Fibroblast of lung (primary cell): ENCODE results near the gene PPIP5K1. TPM values are rescaled to one million over a fixed set of nuclear protein-coding genes. Genes with fewer than 3 reads are reported as not detected.
A peak's percentile ranks its signal among the peaks of the same experiment; 100 is the strongest.
"Not testable (repeated sequence)": the region's sequence is repeated elsewhere in the genome, so short reads cannot be mapped to it uniquely, and the experiment has no call there.

Experiments used
- DNase-seq, 2 donors: peaks; one replicate each; pipeline versions ENCODE4 v3.0.0 to v3.0.0-alpha.2; 2010; ENCODE audit warnings: low read depth in 2 of 2
- H2AFZ ChIP-seq: 2 replicates; pipeline ENCODE4 v1.5.1; 2012; ENCODE audit warnings: low read length, control low read depth, inconsistent platforms
- H3K27ac ChIP-seq: 2 replicates; pipeline ENCODE4 v1.5.1; 2011; ENCODE audit warnings: low read length, control low read depth; ENCODE audit not compliant: insufficient read depth
- H3K27me3 ChIP-seq: 2 replicates; pipeline ENCODE4 v1.5.1; 2011; ENCODE audit warnings: mild to moderate bottlenecking, low read length; ENCODE audit not compliant: control insufficient read depth, insufficient read depth
- H3K36me3 ChIP-seq: 2 replicates; pipeline ENCODE4 v1.5.1; 2011; ENCODE audit warnings: low read length; ENCODE audit not compliant: control insufficient read depth, insufficient read depth
- H3K4me1 ChIP-seq: 2 replicates; pipeline ENCODE4 v1.5.1; 2011; ENCODE audit warnings: low read length; ENCODE audit not compliant: control insufficient read depth, insufficient read depth; ENCODE audit errors: extremely low read depth
- H3K4me2 ChIP-seq: 2 replicates; pipeline ENCODE4 v1.5.1; 2011; ENCODE audit warnings: low read length, control low read depth; ENCODE audit not compliant: insufficient read depth; ENCODE audit errors: extremely low read depth
- H3K4me3 ChIP-seq, 4 experiments: fragments of 200-600 bp in 1 of 4; sonication (generic) in 1 of 4; replicated peaks in 1 of 4; 2 replicates each; pipeline ENCODE4 v1.5.1; 2011 to 2016; ENCODE audit warnings: low read length in 4 of 4, low read depth in 3 of 4, mild to moderate bottlenecking in 3 of 4, control low read depth in 2 of 4, inconsistent platforms in 1 of 4, mixed read lengths in 1 of 4; ENCODE audit not compliant: insufficient read depth in 1 of 4; ENCODE audit errors: control extremely low read depth in 1 of 4
- H3K79me2 ChIP-seq: 2 replicates; pipeline ENCODE4 v1.5.1; 2012; ENCODE audit warnings: mild to moderate bottlenecking, low read length, inconsistent platforms; ENCODE audit not compliant: control insufficient read depth, insufficient read depth
- H3K9ac ChIP-seq: 2 replicates; pipeline ENCODE4 v1.5.1; 2011; ENCODE audit warnings: mild to moderate bottlenecking, low read length, control low read depth; ENCODE audit not compliant: insufficient read depth
- H3K9me3 ChIP-seq: 2 replicates; pipeline ENCODE4 v1.5.1; 2012; ENCODE audit warnings: low read depth, low read length; ENCODE audit not compliant: control insufficient read depth, insufficient read depth
- H4K20me1 ChIP-seq: 2 replicates; pipeline ENCODE4 v1.5.1; 2011; ENCODE audit warnings: low read length; ENCODE audit not compliant: control insufficient read depth, insufficient read depth; ENCODE audit errors: extremely low read depth
- polyA plus RNA-seq, 2 donors: library from polyadenylated mRNA; depleted of rRNA in 1 of 2; stranded (reverse) in 1 of 2; unstranded in 1 of 2; fragments of >200 nt; gene quantifications; 2 replicates each; pipeline ENCODE4 v1.2.1, GENCODE V29; 2011 to 2012; ENCODE audit warnings: missing spikeins in 1 of 2
- total RNA-seq: library from RNA; depleted of rRNA; stranded (reverse); fragments of >200 nt; gene quantifications from 2 replicates; pipeline ENCODE4 v1.2.1, GENCODE V29; 2014

The PPIP5K1 gene
- total and polyA plus RNA-seq, 2 donors (not counting 1 experiment from before 2014, with no cell fraction given), result 19.6 to 40.8 TPM

- not testable (repeated sequence) for H3K4me3 ChIP-seq, H3K36me3 ChIP-seq, H3K4me1 ChIP-seq, H2AFZ ChIP-seq, H3K79me2 ChIP-seq, DNase-seq, H3K27ac ChIP-seq, H3K4me2 ChIP-seq, H3K9me3 ChIP-seq, H3K27me3 ChIP-seq, H4K20me1 ChIP-seq, H3K9ac ChIP-seq
Measured at GRCh38 chr15:43618700-43619099, 28.7 kb upstream of the PPIP5K1 start, which contains the start of gene STRC. Gene STRC (minus strand): TSS chr15:43618800. CDS start chr15:43618722, 78 bp downstream.

GRCh38 chr15:43617750-43618149 lies 27.7 kb upstream of the PPIP5K1 start:
- not testable (repeated sequence) for H3K4me1 ChIP-seq, H3K4me3 ChIP-seq, H4K20me1 ChIP-seq, H3K4me2 ChIP-seq, H3K27me3 ChIP-seq, H3K36me3 ChIP-seq, H3K79me2 ChIP-seq, H3K9me3 ChIP-seq, DNase-seq, H2AFZ ChIP-seq, H3K27ac ChIP-seq, H3K9ac ChIP-seq

GRCh38 chr15:43602233-43602632 lies 12.2 kb upstream of the PPIP5K1 start:
- H3K4me3 ChIP-seq, H3K9me3 ChIP-seq, H3K36me3 ChIP-seq, H3K27me3 ChIP-seq, H3K4me2 ChIP-seq, H3K79me2 ChIP-seq, H2AFZ ChIP-seq, H3K27ac ChIP-seq, H4K20me1 ChIP-seq, H3K9ac ChIP-seq, H3K4me1 ChIP-seq: not testable (repeated sequence)
- DNase-seq, result peak in 1 of 2 donors; percentile 36

- not testable (repeated sequence) for H3K27ac ChIP-seq, H3K79me2 ChIP-seq, H2AFZ ChIP-seq, H3K4me3 ChIP-seq, H4K20me1 ChIP-seq, H3K4me1 ChIP-seq, H3K9me3 ChIP-seq, H3K36me3 ChIP-seq, DNase-seq, H3K27me3 ChIP-seq, H3K9ac ChIP-seq, H3K4me2 ChIP-seq
Measured at GRCh38 chr15:43600200-43600599, 10.2 kb upstream of the PPIP5K1 start.

- not testable (repeated sequence) for H3K9me3 ChIP-seq, H3K4me3 ChIP-seq, H3K27me3 ChIP-seq, DNase-seq, H3K27ac ChIP-seq, H3K9ac ChIP-seq, H2AFZ ChIP-seq, H3K4me1 ChIP-seq, H3K4me2 ChIP-seq, H4K20me1 ChIP-seq, H3K36me3 ChIP-seq, H3K79me2 ChIP-seq
Measured at GRCh38 chr15:43599131-43599530, 9.1 kb upstream of the PPIP5K1 start.

- not testable (repeated sequence) for H2AFZ ChIP-seq, H3K27me3 ChIP-seq, H3K9ac ChIP-seq, H3K27ac ChIP-seq, H4K20me1 ChIP-seq, H3K4me2 ChIP-seq, H3K36me3 ChIP-seq, H3K4me1 ChIP-seq, H3K9me3 ChIP-seq, H3K79me2 ChIP-seq, DNase-seq, H3K4me3 ChIP-seq
Measured at GRCh38 chr15:43593328-43594190, 3.6 kb upstream of the PPIP5K1 start, which contains the start of gene CKMT1B. Gene CKMT1B (plus strand): TSS chr15:43594027. CDS start chr15:43594219, 192 bp downstream.

- H3K27me3 ChIP-seq, DNase-seq, H3K9me3 ChIP-seq, H3K27ac ChIP-seq, H3K4me3 ChIP-seq, H3K4me2 ChIP-seq, H3K4me1 ChIP-seq, H3K36me3 ChIP-seq, H3K9ac ChIP-seq, H2AFZ ChIP-seq, H4K20me1 ChIP-seq, H3K79me2 ChIP-seq: not testable (repeated sequence)
Measured at GRCh38 chr15:43592841-43593240, 2.8 kb upstream of the PPIP5K1 start.
